ENCODE data around the gene LRRC34. TPM values are rescaled to one million over a fixed set of nuclear protein-coding genes. Genes with fewer than 3 reads are reported as not detected.

LRRC34 gene
- total RNA-seq, 1 donor from 2014 or later, result 0.24 TPM

DNA sequence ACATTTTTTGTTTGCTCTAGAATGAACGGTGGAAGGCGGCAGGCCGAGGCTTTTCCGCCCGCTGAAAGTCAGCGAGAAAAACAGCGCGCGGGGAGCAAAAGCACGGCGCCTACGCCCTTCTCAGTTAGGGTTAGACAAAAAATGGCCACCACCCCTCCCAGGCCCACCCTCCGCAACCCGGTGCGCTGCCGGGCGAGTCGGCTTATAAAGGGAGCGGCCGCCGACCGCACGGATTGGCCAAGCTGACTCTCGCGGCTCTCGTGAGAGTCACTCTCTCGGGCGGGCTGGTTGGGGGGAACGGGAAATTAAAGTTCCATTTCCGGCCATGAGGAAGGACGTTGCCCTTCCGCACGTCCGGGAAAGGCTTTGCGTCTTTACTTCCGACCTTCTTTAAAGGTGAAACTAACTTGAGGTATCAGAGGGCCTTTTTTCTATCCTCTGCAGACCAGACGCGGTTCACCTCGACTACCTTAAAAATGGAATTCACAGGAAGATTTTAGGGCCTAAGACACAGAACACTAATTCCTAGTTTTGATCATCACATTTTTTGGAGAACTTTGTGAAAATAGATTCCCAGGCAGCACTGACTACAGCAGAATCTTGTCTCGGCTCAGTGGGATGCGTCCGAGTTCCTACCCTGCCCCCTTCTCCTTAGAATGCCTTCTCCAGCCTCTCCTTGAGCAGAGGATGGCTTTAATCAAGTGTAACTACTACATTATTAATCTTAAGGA, 47.7 kb downstream of the LRRC34 start, which contains the start of gene TERC:
TERC (minus strand) TSS at position 179 of the 731 bp plus-strand sequence.
- peak; percentile 95 for ATAC-seq

DNA sequence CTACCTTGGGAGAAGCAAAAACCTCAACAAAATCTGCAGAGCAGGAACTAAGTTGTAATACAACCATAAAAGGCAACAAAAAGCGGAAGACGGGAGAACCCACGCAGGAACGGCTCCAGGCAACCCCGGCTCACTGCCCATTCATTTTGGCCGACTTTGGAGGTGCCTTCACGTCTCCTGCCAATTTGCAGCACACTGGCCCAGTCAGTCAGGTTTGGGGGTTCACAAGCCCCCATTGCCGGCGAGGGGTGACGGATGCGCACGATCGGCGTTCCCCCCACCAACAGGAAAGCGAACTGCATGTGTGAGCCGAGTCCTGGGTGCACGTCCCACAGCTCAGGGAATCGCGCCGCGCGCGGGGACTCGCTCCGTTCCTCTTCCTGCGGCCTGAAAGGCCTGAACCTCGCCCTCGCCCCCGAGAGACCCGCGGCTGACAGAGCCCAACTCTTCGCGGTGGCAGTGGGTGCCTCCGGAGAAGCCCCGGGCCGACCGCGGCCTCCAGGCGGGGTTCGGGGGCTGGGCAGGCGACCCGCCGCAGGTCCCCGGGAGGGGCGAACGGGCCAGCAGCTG, 48.3 kb downstream of the LRRC34 start:
- ATAC-seq, result peak; percentile 62

DNA sequence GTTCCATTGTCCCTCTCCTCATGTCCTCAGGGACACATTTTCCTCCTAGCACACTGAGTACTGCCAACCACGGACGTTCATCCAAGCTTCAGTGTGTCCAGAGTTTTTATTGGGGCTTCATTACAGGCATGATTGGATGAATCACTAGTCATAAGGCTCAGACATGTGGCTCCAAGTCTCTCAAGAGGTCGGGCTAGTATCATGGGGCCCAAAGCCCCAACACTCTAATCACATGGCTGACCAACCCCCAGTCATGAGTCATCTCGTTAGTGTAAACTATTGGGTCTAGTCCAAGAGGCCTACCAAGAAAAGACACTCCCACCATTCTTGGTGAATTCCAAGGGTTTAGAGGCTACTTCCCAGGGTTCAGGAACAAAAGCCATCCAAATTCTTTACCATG, 52.2 kb downstream of the LRRC34 start:
- no peak for ATAC-seq

DNA sequence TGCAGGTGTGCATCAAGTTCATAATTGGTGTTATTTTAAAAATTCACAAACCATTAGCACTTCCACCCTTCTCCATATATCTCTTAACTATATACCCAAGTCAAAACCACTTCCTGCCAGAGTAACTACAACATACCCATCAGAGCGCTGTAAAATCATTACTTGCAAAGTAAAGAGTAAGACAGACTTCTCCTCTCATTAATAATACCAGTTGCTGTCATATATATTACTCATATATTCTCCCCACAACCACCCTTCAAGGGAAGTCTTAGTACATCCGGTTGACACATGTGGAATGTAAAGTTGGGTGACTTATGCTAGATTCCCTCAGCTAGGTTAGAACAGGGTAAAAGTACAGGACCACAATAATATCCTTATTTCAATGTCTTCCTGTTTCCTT, 53.4 kb downstream of the LRRC34 start:
- ATAC-seq, result peak; percentile 41

DNA sequence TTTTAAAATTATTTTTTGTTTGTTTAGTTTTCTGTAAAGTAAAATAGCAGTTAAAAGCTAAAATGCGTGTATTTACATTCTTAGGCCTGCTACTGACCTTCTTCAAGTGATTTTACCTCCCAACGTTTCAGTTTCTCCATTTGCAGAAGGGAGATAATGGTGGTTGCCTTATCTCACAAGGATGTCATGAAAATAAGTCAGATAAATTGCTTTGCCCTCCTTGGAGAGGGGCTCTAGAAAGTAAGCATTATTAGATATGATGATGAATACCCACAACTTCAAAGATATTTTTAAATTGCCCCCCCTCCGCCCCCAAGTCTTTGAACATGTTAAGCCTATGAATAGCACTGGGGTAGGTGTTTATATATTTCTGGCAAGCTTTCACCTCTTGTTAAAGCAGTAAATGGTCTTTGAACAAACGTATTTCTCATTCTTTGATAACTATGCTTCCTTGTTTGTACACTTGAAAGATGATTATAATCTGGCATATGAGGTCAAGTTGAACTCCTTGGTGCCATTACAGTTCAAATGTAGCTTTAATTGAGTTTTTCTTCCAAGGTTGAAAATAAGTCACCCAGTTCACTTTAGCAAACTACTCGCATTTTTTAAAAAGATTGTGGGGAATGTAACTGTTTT, 54.2 kb downstream of the LRRC34 start:
- ATAC-seq, result no peak

DNA sequence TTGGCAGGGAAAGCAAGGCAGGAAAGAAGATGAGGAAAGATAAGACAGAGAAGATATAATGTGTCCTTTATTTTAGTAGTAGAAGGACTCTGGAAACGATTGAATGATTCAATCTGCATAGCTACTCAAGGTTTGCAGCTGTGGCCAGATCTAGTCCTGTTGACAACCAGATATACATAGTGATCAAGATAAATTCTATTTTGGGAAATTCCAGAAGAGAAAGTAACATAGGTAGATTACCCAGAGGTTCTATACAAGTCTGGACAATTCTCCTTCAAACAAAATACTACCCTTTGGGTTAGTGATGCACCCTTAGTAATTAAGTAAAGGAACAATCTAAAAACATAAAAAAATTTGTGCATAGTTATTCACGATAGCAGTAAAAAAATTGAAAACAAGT, 57.2 kb downstream of the LRRC34 start:
- peak; percentile 51 for ATAC-seq

DNA sequence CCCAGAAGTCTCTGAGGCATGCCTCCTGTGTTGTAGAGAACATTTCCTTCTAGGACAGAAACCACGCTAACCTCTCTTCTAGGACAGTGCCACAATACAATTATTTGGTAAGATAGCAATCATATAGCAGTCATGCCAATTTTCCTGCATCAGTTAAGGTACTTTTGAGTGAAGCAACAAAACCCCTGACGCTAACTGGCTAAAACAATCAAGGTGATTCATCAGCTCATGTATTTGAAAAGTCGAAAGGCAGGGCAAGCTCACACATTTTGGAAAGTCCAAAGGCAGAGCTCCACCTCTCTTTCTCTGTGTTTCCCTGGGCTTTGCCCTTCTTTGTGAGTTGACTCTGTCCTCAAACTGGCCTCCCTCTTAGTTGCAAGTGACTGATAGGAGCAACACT, 58.0 kb downstream of the LRRC34 start:
- ATAC-seq, result peak; percentile 79

DNA sequence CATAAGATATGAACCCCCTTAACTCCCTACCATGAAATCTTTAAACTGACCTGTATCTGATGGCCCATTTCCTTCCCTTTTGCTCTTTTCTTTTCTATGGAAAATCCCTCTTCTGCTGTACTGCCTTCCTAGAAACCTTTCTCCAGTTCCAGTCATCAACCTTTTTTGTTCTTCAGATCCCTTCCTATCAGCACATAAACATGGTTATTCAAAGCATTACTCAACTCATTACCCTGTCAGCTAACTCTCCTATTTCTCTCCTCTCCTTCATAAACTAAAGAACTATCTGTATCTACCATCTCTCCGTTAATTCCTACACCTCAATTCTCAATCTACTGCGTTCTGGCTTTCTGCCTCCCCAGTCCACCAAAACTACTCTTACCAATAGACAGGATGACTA, 60.8 kb downstream of the LRRC34 start:
- ATAC-seq, result no peak

DNA sequence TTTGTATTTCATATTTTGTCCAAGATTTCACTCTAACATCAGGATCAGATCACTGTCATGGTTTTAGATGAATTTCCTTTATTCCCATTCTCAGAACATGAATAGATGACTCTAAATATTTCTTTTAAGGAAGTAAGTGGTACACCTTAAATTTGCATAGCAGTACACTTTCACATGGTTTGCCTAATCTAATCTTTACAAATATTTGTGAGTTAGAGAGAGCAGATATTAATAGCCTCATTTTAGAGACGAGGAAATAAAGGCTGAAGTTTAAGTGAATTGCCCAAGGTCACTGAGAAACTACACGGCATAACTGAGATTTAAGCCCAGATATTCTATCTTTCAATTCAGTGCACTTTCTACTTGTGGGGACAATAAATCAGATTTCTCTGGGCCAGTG, 62.0 kb downstream of the LRRC34 start:
- ATAC-seq, result no peak

DNA sequence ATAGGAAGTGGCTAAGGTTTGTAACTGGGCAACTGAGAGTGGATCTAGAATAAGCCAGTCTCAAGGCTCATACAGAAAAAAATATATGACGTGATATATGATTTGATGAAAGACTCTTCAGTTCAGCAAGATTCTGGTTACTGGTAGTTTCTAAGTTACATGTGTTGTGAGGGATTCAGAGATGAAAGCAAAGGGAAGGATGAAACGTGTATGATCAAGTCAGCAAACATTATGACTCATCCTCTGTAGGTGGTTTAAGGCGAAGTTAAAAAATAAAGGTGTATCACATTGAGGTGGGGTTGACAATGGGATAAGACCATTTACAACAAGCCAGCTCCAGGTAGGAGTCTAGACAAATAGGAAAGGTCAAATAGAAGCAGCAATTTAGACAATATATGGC, 64.0 kb downstream of the LRRC34 start:
- ATAC-seq, result peak; percentile 94

DNA sequence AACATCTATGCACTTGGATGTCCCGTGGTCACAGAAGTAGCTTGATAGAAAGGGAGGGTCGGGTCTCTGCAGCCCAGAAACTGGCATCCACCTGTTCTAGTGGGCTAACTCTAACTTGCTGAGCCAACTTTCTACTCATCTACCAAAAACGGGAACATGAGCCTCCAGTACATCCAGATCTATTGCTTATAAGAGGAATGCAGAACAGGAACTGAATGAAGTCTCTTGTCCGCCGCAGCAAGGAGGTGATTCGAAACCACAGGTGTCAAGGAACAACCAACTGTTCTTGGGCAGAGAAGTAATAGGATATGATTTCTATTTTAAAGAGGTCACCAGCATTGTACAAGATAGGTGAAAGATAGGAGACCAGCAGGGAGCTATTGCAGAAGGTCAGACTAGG, 65.8 kb downstream of the LRRC34 start:
- ATAC-seq, result no peak

DNA sequence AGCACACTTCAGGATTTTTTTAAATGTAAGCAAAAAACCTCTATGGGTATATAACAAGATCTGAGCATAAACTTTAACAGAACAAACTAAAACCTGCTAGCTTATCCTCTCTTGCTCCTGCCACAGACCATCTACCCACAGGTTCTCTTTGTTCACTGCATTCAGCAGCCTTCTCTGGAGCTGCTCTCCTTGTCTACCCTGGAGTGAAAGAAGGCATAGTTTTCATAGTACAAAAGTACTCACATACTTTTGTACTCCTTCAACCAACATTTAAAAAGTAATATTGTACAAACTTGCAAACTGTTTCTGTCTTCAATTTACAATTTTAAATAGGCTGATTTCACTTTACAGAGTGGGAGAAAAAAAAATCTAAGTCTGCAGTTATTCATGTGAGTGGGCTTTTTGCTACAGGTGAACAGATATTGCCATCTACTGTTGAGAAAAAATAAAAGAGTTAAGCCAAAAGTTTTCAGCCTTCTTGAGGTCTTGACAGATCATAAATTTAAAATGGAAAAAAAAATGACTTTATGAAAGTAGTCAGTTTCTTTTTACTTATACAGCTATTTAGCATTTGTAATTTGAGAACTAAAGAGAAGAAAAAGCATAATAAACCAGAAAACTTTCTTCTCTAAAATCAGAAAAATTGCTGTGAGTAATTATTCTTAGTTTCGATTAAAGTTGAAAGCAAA, 68.2 kb downstream of the LRRC34 start:
- ATAC-seq, result no peak

Other genes with a start within 250 kb of the LRRC34 start
- gene MECOM, start 149.2 kb downstream of the LRRC34 start, total RNA-seq, result 23.3 TPM
- gene TERC, start 47.8 kb downstream of the LRRC34 start, total RNA-seq, result 10.6 TPM
- gene ACTRT3, start 43.3 kb downstream of the LRRC34 start, total RNA-seq, result 1.6 TPM
- gene MYNN, start 39.5 kb downstream of the LRRC34 start, total RNA-seq, result 8.8 TPM
- not detected for gene LRRIQ4, start within 50 bp of the LRRC34 start, total RNA-seq
- gene LRRC31, start 57.0 kb upstream of the LRRC34 start, total RNA-seq, result not detected
- gene SAMD7, start 98.7 kb upstream of the LRRC34 start, total RNA-seq, result not detected
- gene SEC62, start 153.9 kb upstream of the LRRC34 start, total RNA-seq, result 37.0 TPM
- 1.4 TPM for gene GPR160, start 225.1 kb upstream of the LRRC34 start, total RNA-seq